ENCODE data around the gene PDGFB. TPM values are rescaled to one million over a fixed set of nuclear protein-coding genes. Genes with fewer than 3 reads are reported as not detected.

PDGFB gene
- total RNA-seq, 1 donor from 2014 or later, result 16.5 TPM

DNA sequence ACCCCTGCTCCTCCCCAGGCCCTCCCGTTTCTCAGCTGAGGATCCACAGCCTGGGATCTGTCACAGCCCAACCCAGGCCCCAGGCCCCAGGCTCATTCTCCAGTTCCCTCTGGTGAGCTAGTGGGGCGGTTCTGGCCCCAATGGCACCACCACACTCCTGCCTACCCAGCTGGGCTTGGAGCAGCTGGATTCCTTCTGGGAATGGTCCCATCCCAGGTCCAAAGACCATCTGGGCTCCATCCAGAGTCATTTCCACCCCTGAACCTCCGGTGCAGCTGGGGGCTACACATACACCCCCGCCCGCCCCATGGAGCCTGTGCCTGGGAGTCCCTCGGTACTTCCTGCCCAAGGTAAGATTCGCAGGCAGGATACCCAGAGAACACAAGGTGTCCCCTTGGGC, 35.5 kb upstream of the PDGFB start:
- Mint-ChIP-seq H3K27me3 (ENCODE audit: low read depth) (no peaks in the 10 kb centered on the region), H3K4me1 (ENCODE audit: low read depth) (peaks cover 13% of the 10 kb centered on the region), H3K36me3 (ENCODE audit: low read depth) (no peaks in the 10 kb centered on the region), H3K27ac (ENCODE audit: unreplicated experiment) (no peak overlapping the region), H3K9me3 (ENCODE audit: low read depth) (peaks cover 8% of the 10 kb centered on the region), H3K4me3 (ENCODE audit: unreplicated experiment) (no peak overlapping the region)
- TF ChIP-seq, protein P1, sequence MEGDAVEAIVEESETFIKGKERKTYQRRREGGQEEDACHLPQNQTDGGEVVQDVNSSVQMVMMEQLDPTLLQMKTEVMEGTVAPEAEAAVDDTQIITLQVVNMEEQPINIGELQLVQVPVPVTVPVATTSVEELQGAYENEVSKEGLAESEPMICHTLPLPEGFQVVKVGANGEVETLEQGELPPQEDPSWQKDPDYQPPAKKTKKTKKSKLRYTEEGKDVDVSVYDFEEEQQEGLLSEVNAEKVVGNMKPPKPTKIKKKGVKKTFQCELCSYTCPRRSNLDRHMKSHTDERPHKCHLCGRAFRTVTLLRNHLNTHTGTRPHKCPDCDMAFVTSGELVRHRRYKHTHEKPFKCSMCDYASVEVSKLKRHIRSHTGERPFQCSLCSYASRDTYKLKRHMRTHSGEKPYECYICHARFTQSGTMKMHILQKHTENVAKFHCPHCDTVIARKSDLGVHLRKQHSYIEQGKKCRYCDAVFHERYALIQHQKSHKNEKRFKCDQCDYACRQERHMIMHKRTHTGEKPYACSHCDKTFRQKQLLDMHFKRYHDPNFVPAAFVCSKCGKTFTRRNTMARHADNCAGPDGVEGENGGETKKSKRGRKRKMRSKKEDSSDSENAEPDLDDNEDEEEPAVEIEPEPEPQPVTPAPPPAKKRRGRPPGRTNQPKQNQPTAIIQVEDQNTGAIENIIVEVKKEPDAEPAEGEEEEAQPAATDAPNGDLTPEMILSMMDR (IDR thresholded peaks at IDR 0.05), result no peak
- no peak for DNase-seq (ENCODE audit: low spot score)

DNA sequence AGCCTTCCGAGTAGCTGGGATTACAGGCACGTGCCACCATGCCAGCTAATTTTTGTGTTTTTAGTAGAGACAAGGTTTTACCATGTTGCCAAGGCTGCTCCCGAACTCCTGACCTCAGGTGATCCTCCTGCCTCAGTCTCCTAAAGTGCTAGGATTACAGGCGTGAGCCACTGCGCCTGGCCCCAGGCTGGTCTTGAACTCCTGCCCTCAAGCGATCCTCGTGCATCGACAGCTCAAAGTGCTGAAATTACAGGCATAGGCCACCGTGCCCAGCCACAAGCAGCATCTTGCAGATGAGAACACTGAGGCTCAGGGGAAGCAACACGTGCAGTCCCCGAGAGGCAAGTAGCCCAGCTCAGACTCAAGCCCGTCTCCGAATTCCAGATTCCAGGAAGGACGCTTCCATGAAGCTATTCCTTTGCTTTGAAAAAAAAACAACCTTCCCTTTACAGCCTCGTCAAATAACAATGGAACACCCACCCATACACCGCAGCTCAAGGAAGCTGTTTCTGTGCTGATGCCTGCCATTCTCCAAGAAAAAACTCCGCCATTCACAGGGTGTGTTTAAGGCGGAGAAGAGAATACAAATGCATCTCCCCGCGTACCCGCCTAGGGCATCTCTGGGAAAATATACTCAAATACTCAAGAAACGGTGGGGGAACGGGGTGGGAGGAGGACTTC, 34.5 kb upstream of the PDGFB start:
- H3K27me3 Mint-ChIP-seq (ENCODE audit: low read depth), result no peaks in the 10 kb centered on the region
- H3K4me1 Mint-ChIP-seq (ENCODE audit: low read depth), result peaks cover 13% of the 10 kb centered on the region
- H3K9me3 Mint-ChIP-seq (ENCODE audit: low read depth), result peaks cover 8% of the 10 kb centered on the region
- DNase-seq (ENCODE audit: low spot score), result no peak
- TF ChIP-seq, protein P1 (IDR thresholded peaks at IDR 0.05), result no peak
- no peak overlapping the region for H3K4me3 Mint-ChIP-seq (ENCODE audit: unreplicated experiment)
- no peaks in the 10 kb centered on the region for H3K36me3 Mint-ChIP-seq (ENCODE audit: low read depth)
- no peak overlapping the region for H3K27ac Mint-ChIP-seq (ENCODE audit: unreplicated experiment)

DNA sequence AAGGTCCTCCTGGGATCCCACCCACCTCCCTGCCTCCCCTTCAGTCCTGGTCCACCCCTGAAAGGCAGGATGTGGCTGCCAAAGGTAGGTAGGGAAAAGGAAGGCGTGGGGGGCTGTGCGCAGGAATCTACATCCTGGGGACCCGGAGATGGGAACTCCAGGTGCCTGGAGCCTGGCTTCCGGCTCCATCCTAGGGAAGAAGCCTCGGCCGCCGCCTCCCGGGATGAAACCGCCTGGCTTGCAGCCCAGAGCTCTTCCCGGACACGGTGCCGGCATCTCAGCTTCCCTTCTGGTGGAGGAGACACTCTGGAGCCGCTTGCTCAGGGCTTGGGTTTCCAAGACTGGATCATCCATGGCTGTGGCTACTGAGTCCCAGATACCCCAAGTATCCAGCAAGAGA, 33.3 kb upstream of the PDGFB start:
- H3K4me1 Mint-ChIP-seq (ENCODE audit: low read depth), result peaks cover 12% of the 10 kb centered on the region
- H3K36me3 Mint-ChIP-seq (ENCODE audit: low read depth), result no peaks in the 10 kb centered on the region
- H3K9me3 Mint-ChIP-seq (ENCODE audit: low read depth), result peaks cover 8% of the 10 kb centered on the region
- TF ChIP-seq, protein P1 (IDR thresholded peaks at IDR 0.05), result no peak
- no peak overlapping the region for H3K4me3 Mint-ChIP-seq (ENCODE audit: unreplicated experiment)
- DNase-seq (ENCODE audit: low spot score), result peak; percentile 84
- no peak overlapping the region for H3K27ac Mint-ChIP-seq (ENCODE audit: unreplicated experiment)
- H3K27me3 Mint-ChIP-seq (ENCODE audit: low read depth), result no peaks in the 10 kb centered on the region

DNA sequence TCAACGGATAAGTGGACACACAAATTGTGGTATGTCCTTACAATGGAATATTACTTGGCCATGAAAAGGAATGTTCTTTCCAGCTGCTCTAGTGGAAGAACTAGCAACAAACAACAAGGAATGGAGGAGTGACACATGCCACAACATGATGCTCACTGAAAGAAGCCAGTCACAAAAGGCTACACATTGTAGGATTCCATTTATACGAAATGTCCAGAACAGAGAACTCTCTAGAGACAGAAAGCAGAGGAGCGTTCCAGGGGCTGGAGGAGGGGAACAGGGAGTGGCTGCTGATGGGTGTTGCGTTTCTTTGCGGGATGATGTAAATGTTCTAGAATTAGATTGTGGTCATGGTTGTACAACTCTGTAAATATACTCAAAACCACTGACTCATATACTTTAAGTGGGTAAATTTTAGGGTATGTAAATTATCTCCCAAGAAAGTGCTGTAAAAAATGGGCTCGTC, 32.4 kb upstream of the PDGFB start:
- Mint-ChIP-seq H3K36me3 (ENCODE audit: low read depth) (no peaks in the 10 kb centered on the region), H3K9me3 (ENCODE audit: low read depth) (peaks cover 8% of the 10 kb centered on the region), H3K27me3 (ENCODE audit: low read depth) (no peaks in the 10 kb centered on the region), H3K4me1 (ENCODE audit: low read depth) (peaks cover 6% of the 10 kb centered on the region), H3K27ac (ENCODE audit: unreplicated experiment) (peak overlapping the region; percentile 65), H3K4me3 (ENCODE audit: unreplicated experiment) (no peak overlapping the region)
- TF ChIP-seq, protein P1 (IDR thresholded peaks at IDR 0.05), result no peak
- DNase-seq (ENCODE audit: low spot score), result no peak

DNA sequence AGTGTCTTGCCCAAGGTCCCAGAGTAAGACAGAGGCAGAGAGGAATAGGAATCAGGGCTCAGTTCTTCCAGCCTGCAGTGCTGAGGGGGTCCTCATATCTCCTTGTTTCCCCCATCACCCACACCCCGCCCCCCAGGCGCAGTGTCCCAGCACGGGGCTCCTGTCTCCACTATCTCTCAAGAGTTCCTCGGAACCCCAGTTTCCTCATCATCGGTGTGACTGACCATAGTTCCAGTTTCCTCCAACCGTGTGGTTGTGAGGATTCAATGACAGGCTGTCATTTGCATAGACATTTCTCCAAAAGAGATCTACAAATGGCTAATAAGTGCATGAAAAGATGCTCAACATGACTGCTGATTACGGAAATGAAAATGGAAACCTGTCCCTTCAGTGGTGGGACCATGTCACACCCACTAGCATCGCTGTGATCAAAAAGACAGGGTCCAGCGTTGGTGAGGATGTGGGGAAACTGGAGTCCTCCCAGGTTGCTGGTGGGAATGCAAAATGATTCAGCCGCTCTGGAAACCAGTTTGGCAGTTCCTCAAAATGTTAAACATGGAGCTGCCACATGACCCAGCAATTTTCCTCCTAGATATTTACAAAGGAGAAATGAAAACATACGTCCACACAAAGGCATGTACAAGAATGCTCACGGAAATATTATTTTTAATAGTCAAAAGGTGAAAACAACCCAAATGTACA, 31.8 kb upstream of the PDGFB start:
- no peak for DNase-seq (ENCODE audit: low spot score)
- Mint-ChIP-seq H3K4me1 (ENCODE audit: low read depth) (peaks cover 6% of the 10 kb centered on the region), H3K9me3 (ENCODE audit: low read depth) (peaks cover 8% of the 10 kb centered on the region), H3K27me3 (ENCODE audit: low read depth) (no peaks in the 10 kb centered on the region), H3K36me3 (ENCODE audit: low read depth) (no peaks in the 10 kb centered on the region), H3K27ac (ENCODE audit: unreplicated experiment) (no peak overlapping the region), H3K4me3 (ENCODE audit: unreplicated experiment) (no peak overlapping the region)
- TF ChIP-seq, protein P1 (IDR thresholded peaks at IDR 0.05), result no peak
